GM21515 (cell line): ENCODE measurements around the gene DMD.

ENCODE experiments used
- ATAC-seq: cut with Tn5 transposase; IDR thresholded peaks from one replicate; pipeline ENCODE4 v1.9.1; 2021; ENCODE audit not compliant: unreplicated experiment

Gene DMD

DNA sequence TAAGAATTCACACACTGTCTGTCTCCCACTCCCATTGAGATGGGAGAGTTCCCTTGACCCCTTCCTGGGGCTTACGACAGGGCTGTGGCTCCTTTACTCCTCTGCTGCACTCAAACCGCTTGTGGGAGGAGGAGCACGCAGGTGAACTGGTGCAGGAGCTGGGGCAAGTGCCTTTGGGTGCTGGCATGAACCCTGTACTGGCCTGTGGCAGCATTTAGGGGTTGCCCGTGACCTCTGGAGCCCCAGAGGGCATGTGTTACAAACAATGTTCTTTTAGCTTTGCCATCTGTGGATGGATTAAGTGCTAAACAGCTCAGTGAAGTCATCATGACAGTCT is 2117.7 kb downstream of the DMD start:
- ATAC-seq: no peak

GRCh38 chrX:31092970-31093638 is 2118.2 kb downstream of the DMD start:
- ATAC-seq: no peak

GRCh38 chrX:31092476-31092875 is 2118.9 kb downstream of the DMD start:
- no peak for ATAC-seq

GRCh38 chrX:31091819-31092218 is 2119.5 kb downstream of the DMD start:
- no peak for ATAC-seq

DNA sequence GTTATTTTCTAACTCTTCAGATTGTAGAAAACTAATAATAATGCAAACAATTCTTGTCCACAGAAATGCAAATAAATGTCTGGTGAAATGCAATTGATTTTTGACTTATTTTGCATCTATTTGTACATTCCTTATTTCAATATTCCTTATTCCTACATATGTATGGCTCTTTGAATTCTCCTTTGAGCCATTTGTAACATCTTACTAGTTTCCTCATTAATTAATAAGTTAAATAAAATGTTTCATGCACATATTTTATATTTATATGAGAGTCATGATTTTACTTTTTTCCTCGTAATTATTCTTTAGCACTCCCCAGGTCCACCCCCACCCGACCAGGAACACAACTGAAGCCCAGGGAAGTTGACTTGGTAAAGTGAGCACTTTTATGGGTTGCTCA is 2136.8 kb downstream of the DMD start:
- no peak for ATAC-seq

- no peak for ATAC-seq
Measured at GRCh38 chrX:31071725-31072124, 2139.6 kb downstream of the DMD start, which contains the start of gene FTHL17. FTHL17 (minus strand) TSS chrX:31072041; CDS start chrX:31071953, 88 bp downstream.

- no peak for ATAC-seq
Measured at GRCh38 chrX:31071262-31071661, 2140.1 kb downstream of the DMD start.

- no peak for ATAC-seq
Measured at GRCh38 chrX:31070057-31070468, 2141.3 kb downstream of the DMD start.
